ENCODE data around the gene OTOG.

OTOG gene

DNA sequence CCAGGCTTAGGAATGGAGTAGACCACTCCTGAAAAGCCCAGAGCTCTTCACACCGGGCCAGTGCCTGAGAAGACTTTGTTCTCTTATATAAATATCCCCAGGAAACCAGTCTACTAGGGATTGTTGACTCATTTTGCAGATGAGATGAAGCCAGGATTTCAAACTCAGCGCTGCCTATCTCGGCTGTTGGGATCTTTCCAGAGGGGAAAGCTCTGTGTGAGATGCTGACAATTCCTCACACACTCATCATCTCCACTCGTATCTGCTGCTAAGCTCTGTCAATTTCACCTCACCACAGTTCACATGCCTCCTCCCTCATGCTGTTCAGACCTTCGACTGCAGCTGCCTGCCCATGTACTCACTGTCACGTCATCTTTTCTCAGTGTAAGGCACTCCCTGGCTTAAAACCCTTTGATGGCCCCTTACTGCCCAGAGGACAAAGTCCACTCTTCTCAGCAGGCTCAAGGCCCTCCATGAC is 15.4 kb upstream of the OTOG start:
- DNase-seq (ENCODE audit: low read depth) = no peak
- TF ChIP-seq, protein P1, sequence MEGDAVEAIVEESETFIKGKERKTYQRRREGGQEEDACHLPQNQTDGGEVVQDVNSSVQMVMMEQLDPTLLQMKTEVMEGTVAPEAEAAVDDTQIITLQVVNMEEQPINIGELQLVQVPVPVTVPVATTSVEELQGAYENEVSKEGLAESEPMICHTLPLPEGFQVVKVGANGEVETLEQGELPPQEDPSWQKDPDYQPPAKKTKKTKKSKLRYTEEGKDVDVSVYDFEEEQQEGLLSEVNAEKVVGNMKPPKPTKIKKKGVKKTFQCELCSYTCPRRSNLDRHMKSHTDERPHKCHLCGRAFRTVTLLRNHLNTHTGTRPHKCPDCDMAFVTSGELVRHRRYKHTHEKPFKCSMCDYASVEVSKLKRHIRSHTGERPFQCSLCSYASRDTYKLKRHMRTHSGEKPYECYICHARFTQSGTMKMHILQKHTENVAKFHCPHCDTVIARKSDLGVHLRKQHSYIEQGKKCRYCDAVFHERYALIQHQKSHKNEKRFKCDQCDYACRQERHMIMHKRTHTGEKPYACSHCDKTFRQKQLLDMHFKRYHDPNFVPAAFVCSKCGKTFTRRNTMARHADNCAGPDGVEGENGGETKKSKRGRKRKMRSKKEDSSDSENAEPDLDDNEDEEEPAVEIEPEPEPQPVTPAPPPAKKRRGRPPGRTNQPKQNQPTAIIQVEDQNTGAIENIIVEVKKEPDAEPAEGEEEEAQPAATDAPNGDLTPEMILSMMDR (IDR thresholded peaks at IDR 0.05; ENCODE audit: insufficient read depth, low read depth, low read length, missing control alignments) = no peak

DNA sequence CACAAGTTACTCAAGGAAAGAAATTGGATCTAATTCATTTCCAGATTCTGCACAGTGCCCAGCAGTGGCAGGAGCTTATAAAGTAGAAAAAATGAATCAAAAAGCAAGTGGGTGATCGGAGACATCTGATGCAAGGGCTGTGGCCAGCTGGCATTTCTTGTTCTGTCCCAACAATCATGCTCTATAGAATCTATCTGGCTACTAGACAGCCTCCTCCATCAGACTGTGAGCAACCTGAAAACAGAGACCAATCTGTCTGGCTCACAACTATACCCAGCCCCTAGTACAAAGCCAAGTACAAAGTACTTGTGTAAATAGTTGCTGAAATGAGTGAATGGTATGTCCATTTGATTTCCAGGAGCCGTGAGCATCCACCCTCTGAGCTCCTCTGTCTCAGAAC is 14.3 kb upstream of the OTOG start:
- no peak overlapping the region for H3K4me3 ChIP-seq (ENCODE audit: low read length)
- TF ChIP-seq, protein P1 (IDR thresholded peaks at IDR 0.05; ENCODE audit: insufficient read depth, low read depth, low read length, missing control alignments) = no peak
- DNase-seq (ENCODE audit: low read depth) = no peak

More for the DNA sequence above, 15.4 kb upstream of the OTOG start:
- no peak overlapping the region for H3K4me3 ChIP-seq (ENCODE audit: low read length)

DNA sequence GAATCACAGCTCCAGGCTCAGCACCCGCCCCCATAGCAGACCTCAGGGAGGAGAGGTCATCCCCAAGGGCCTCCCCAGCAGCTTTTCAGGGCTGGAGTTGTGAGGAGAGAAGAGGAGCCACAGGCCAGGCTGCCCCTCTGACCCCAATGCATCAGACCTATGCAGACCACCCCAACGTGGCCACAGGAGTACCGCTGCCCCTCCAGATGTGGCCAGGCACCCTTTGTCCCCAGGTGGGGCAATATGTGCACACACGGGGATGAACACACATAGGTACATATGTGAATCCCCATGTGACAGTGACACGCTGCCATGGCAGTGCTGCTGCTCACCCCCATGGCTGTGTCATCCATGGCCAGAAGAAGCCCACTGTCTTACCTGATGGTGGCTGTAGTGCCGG is 13.7 kb upstream of the OTOG start:
- TF ChIP-seq, protein P1 (IDR thresholded peaks at IDR 0.05; ENCODE audit: insufficient read depth, low read depth, low read length, missing control alignments) = no peak
- no peak for DNase-seq (ENCODE audit: low read depth)
- H3K4me3 ChIP-seq (ENCODE audit: low read length) = no peak overlapping the region

DNA sequence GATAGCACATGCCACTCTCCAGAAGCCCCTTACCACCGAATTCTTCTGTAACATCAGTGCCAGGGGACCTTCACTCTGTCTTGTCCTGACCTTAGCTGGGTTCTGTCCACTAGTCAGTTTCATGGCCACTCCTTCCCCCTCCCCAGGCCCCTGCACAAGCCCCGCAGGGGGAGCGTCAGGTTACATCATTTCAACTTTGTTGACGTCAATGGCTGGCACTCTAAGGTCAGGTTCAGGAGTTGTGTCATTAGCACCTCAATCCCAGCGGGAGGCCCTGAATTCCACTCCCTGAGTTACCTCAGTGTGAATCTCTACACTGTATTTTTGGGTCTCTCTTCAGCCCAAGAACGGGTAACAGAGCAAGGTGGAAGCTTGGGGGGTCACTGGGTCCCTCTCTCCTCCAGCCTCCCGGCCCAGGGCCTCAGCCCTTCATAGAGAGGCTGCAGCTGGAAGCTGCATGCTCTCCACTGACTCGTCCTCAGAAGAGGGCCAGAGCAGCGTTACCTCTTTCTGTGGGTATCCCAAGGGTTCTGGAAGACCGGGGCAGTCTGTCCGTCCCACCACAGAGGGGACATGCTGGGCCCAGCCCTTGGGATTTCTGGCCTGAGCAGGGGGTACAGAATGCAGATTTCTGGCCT is 13.2 kb upstream of the OTOG start:
- no peak for DNase-seq (ENCODE audit: low read depth)
- TF ChIP-seq, protein P1 (IDR thresholded peaks at IDR 0.05; ENCODE audit: insufficient read depth, low read depth, low read length, missing control alignments) = no peak
- H3K4me3 ChIP-seq (ENCODE audit: low read length) = no peak overlapping the region

DNA sequence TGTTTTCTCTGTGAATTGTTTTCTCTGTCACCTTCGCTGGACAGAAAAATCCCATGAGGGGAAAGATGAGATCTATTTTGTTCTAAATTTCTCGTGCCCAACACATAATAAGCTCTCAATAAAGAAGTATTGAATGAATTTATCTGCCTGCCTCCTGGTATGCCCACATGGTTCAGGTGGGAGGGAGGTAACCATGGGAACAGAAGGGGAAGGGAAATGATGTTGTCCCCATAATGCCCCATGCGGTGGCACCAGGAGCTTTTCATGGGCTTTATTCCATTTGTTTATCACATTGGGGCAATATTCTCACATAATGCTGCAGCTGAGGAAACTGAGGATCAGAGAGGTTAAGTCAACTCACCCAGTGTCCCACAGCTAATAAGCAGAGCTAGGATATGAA is 11.6 kb upstream of the OTOG start:
- DNase-seq (ENCODE audit: low read depth) = no peak
- TF ChIP-seq, protein P1 (IDR thresholded peaks at IDR 0.05; ENCODE audit: insufficient read depth, low read depth, low read length, missing control alignments) = no peak
- no peak overlapping the region for H3K4me3 ChIP-seq (ENCODE audit: low read length)

DNA sequence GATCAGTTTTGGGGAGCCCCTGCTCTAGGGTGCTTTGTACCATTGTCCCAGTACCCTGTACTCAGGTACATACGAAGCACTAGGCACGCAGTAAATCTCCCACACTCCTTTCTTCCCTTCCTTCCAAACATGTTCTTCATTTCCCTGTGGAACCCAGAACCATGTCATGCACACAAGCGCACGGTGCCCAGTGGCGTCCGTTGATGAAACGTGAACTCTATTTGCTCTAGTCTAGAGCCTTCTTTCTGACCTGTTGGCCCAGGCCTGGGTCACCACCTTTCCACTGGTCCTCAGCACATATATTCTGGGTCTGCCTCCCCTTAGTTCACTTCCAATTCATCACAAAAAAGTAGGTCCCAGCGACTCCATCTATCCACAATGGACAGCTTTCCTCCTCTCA is 9.8 kb upstream of the OTOG start:
- DNase-seq (ENCODE audit: low read depth) = no peak
- no peak overlapping the region for H3K4me3 ChIP-seq (ENCODE audit: low read length)
- TF ChIP-seq, protein P1 (IDR thresholded peaks at IDR 0.05; ENCODE audit: insufficient read depth, low read depth, low read length, missing control alignments) = no peak

DNA sequence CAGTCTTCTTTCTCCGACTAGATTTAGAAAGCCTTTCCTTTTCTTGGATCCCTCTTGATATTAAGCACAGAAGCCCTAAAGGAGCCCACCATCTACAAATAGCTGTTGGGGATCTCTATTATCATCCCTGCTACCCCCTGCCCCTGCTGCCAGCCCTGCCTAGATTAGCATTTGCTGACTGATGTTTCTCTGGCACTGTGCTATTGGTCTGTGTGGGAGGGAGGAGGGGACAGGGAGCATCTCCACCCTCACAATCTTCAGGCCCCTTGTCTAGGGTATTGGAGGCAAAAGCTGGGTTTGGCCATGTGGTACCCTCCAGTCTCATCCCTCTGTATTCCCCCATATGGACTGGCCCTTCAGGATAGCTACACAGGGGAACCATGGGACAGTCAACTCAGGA is 9.0 kb upstream of the OTOG start:
- TF ChIP-seq, protein P1 (IDR thresholded peaks at IDR 0.05; ENCODE audit: insufficient read depth, low read depth, low read length, missing control alignments) = no peak

More for the DNA sequence above, 9.0 kb upstream of the OTOG start:
- no peak for DNase-seq (ENCODE audit: low read depth)
- no peak overlapping the region for H3K4me3 ChIP-seq (ENCODE audit: low read length)
